Astrocyte of the spinal cord (primary cell): Measurements from ENCODE around the gene BMPR1B.

Source experiments
- DNase-seq: peaks from one replicate; pipeline ENCODE4 v3.0.0; 2011; ENCODE audit warnings: low read depth, low spot score
- H3K4me3 ChIP-seq: 2 replicates; pipeline ENCODE4 v1.5.1; 2011; ENCODE audit warnings: low read depth, mild to moderate bottlenecking, low read length, moderate library complexity
- CTCF ChIP-seq: IDR thresholded peaks from 2 replicates; pipeline ENCODE4 v1.5.1; 2012; ENCODE audit warnings: low read depth, mild to moderate bottlenecking, low read length, inconsistent platforms
- in situ Hi-C: cut with HindIII; loops from 2 replicates; pipeline ENCODE4 v1.10.0; 2017; ENCODE audit warnings: low sequenced_read_pairs

The BMPR1B gene

GRCh38 chr4:94757192-94758140 lies at the start of gene BMPR1B:
Gene BMPR1B (plus strand): TSS chr4:94757955. CDS start chr4:95104425, 346,470 bp downstream.
- DNase-seq: peak; percentile 76
- TF ChIP-seq CTCF: peak; percentile 31
- peak within 1 kb of the TSS; percentile 58 for H3K4me3 ChIP-seq
- in situ Hi-C loops: no loop called here

GRCh38 chr4:94711635-94712034 lies 46.1 kb upstream of the BMPR1B start:
- H3K4me3 ChIP-seq: no peak overlapping the region
- in situ Hi-C loops: no loop called here
- peak; percentile 56 for DNase-seq
- no peak for TF ChIP-seq CTCF

GRCh38 chr4:94714365-94715160 lies 43.2 kb upstream of the BMPR1B start:
- no peak for TF ChIP-seq CTCF
- in situ Hi-C loops: no loop called here
- no peak overlapping the region for H3K4me3 ChIP-seq
- DNase-seq: peak; percentile 87

GRCh38 chr4:94715726-94716125 lies 42.0 kb upstream of the BMPR1B start:
- TF ChIP-seq CTCF: no peak
- in situ Hi-C loops: no loop called here
- no peak for DNase-seq
- H3K4me3 ChIP-seq: no peak overlapping the region

GRCh38 chr4:94721310-94721709 lies 36.4 kb upstream of the BMPR1B start:
- in situ Hi-C loops: no loop called here
- H3K4me3 ChIP-seq: no peak overlapping the region
- no peak for TF ChIP-seq CTCF
- DNase-seq: no peak

GRCh38 chr4:94722270-94722669 lies 35.5 kb upstream of the BMPR1B start:
- no peak overlapping the region for H3K4me3 ChIP-seq
- in situ Hi-C loops: no loop called here
- DNase-seq: no peak
- TF ChIP-seq CTCF: no peak
